Nephron (organoid): Measurements from ENCODE around the gene ACOXL.

Experiments used
- H3K27ac Mint-ChIP-seq, 3 experiments: 2 replicates each; pipeline ENCODE4 v1.8.0; 2020; ENCODE audit warnings: mixed read lengths in 3 of 3, mild to moderate bottlenecking in 2 of 3, moderate library complexity in 1 of 3
- H3K27me3 Mint-ChIP-seq: 2 replicates; pipeline ENCODE4 v1.8.0; 2021; ENCODE audit warnings: low read depth, mild to moderate bottlenecking, moderate library complexity, mixed read lengths
- H3K36me3 Mint-ChIP-seq: 2 replicates; pipeline ENCODE4 v1.8.0; 2020; ENCODE audit warnings: low read depth, mixed read lengths
- H3K4me1 Mint-ChIP-seq: 2 replicates; pipeline ENCODE4 v1.8.0; 2020; ENCODE audit warnings: mixed read lengths
- H3K4me3 Mint-ChIP-seq, 3 experiments: 2 replicates each; pipeline ENCODE4 v1.8.0; 2020; ENCODE audit warnings: mild to moderate bottlenecking in 3 of 3, mixed read lengths in 3 of 3, moderate library complexity in 2 of 3
- H3K9me3 Mint-ChIP-seq: 2 replicates; pipeline ENCODE4 v1.8.0; 2020; ENCODE audit warnings: mixed read lengths
- TF ChIP-seq, protein P1 (sequence below), 3 experiments: fragments of 200-600 bp; sonication (generic); IDR thresholded peaks; one replicate each; pipeline ENCODE4 v1.5.0; 2021; ENCODE audit warnings: antibody characterized with exemption in 3 of 3; ENCODE audit not compliant: unreplicated experiment in 3 of 3

The ACOXL gene

DNA sequence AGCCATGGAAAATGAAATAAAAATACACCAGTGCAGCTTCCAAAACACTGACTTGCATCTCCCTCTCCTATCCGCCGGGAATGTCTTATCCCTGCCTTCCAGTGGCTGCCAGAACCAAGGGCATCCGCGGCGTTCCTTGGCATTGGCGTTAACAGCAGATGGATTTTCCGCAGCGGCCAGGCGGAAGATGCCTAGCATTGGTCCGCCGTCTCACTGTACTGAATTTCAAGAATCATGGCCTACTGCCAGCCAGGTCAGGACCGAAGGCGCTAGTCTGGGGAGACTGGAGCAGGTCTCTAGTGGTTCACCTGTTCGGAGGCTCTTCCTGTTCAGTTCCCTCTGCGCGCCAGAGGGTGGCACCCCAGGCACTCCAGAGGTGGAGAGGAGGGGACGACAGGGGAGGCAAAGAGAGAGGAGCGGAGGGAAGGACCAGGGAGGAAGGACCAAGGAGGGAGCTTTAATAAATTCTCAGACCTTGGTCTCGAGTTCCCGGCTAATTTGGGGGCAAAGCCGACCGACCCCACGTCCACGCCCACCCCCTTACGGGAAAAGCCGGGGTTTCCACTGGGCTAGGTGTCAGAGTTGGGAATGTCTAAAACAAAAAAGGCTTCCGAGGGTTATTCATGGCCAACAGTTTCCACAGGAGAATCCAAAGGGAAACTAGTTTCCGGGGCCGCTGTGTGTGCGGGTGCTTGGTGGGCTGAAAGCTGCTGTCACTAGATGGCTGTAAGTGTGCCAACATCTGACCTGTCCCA lies 384.6 kb downstream of the ACOXL start:
- Mint-ChIP-seq H3K27me3 (peaks cover 65% of the 10 kb centered on the region), H3K9me3 (no peaks in the 10 kb centered on the region), H3K4me1 (peaks cover 32% of the 10 kb centered on the region), H3K27ac (peak overlapping the region in 1 of 3 experiments; percentile 3), H3K4me3 (peak overlapping the region; percentile 82 to 85 (median 84)), H3K36me3 (no peaks in the 10 kb centered on the region)
- TF ChIP-seq, protein P1, sequence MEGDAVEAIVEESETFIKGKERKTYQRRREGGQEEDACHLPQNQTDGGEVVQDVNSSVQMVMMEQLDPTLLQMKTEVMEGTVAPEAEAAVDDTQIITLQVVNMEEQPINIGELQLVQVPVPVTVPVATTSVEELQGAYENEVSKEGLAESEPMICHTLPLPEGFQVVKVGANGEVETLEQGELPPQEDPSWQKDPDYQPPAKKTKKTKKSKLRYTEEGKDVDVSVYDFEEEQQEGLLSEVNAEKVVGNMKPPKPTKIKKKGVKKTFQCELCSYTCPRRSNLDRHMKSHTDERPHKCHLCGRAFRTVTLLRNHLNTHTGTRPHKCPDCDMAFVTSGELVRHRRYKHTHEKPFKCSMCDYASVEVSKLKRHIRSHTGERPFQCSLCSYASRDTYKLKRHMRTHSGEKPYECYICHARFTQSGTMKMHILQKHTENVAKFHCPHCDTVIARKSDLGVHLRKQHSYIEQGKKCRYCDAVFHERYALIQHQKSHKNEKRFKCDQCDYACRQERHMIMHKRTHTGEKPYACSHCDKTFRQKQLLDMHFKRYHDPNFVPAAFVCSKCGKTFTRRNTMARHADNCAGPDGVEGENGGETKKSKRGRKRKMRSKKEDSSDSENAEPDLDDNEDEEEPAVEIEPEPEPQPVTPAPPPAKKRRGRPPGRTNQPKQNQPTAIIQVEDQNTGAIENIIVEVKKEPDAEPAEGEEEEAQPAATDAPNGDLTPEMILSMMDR (IDR thresholded peaks at IDR 0.05; ENCODE audit: unreplicated experiment in 3 of 3), result peak; percentile 85 to 91 (median 87)

DNA sequence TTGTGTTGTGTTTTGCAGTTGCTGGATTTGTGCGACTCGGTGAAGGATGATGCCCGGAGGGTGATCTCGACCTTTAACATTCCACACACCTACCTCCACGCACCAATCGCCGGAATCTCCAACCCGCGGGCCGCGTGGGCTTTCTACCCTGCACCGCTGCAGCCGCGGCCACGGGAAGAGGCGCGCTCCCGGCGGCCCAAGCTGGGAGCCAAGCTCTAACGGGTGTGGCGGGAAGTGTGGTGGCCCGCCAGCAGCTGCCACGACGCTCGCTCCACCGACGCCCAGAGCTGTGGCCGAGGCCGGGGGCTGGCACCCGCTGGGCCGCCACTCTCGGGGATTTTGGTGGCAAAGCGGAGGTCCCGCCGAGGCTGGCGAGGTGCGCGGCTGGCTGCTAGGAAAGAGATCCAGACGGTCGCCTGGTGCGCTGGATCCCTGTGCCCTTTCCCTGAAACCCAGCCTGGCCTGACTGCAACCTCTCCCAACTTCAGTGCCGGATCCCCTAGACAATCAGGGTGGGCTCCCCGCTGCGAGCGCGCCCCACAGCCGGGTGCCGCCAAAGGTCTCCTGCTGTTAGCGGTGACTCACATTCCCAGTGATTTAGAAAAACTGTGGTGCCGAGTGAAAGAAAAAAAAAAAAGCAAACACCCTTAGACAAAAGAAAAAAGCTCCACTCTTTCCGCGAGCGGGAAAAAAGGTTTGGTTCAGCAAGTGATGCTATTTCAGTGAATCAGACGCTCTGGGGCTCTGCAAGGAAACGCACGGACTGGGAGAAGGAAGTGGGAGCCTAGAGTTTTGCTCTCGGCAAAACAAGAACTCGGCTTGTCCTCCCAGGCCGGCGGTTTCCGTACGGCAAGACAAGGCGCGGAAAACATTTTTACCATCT lies 385.5 kb downstream of the ACOXL start:
- Mint-ChIP-seq H3K27ac (peak overlapping the region; percentile 17 to 73 (median 25)), H3K27me3 (peaks cover 60% of the 10 kb centered on the region), H3K9me3 (no peaks in the 10 kb centered on the region), H3K36me3 (no peaks in the 10 kb centered on the region), H3K4me1 (peaks cover 32% of the 10 kb centered on the region), H3K4me3 (peak overlapping the region; percentile 84 to 90 (median 85))
- TF ChIP-seq, protein P1 (IDR thresholded peaks at IDR 0.05; ENCODE audit: unreplicated experiment in 3 of 3), result no peak

DNA sequence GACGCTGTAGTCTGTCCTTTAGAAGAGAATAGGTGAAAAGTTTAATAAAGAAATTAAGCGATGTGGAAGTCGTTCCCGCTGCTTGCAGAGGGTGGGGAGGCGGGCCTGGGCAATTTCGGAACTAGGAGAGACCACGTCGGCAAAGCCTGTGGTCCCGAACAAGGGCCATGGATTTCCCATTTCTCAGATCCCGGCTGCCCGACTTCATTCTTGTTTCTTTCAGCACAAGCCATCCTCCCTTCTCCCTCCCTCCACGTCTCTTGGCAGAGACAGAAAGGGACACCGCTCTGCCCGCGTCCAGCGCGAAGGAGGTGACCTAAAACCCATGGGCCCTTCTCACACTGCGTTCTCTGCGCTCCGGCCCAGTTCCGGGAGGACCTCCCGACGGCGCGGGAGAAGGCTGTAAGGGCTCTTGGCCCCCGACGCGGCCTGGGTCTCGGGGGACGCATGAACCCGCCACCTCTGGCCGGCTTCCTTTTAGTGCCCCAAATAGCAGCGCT lies 386.2 kb downstream of the ACOXL start:
- Mint-ChIP-seq H3K27me3 (peaks cover 60% of the 10 kb centered on the region), H3K4me1 (peaks cover 32% of the 10 kb centered on the region), H3K36me3 (peaks cover 3% of the 10 kb centered on the region), H3K27ac (peak overlapping the region; percentile 17 to 73 (median 25)), H3K4me3 (peak overlapping the region; percentile 83 to 90 (median 85)), H3K9me3 (no peaks in the 10 kb centered on the region)
- TF ChIP-seq, protein P1 (IDR thresholded peaks at IDR 0.05; ENCODE audit: unreplicated experiment in 3 of 3), result no peak

DNA sequence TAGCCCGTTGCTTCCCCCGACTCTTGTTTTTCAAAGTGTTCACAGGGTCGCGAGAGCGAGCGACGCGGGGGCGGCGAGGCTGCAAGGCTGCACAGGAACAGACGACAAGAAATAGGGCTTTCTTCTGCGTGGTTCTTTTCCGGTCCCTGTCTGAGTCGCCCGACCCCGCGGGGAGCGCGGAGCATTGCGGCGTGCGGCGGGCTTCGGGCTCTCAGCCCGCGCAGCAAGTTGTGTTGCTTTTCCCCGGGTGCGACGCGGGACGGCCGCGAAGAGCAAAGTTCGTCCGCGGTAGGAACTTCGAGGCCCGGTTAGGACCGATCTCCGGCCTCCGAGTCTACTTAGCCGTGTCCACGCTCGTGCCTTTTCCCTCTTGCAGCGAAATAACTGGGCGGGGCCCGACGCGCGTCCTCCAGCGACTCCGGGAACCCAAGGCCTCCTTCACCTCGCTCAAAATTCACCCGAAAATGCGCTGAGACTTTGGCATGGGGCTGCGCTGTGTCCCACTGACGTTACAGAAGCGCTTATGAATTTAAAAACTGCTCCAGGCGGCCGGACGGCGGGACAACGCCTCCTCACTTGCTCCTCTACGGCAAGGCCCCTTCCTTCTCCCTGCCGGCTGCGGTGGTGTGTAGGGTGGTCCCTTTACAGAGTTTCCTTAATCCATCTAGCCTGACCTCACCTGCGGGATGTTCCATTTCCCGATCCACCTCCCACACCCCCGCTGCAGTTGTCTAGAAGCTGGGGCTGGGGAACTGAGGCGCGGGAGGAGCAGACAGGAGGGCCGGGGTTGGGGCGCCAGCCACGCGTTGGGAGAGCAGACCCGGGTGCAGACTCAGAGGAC lies 386.8 kb downstream of the ACOXL start:
- TF ChIP-seq, protein P1 (IDR thresholded peaks at IDR 0.05; ENCODE audit: unreplicated experiment in 3 of 3), result no peak
- peaks cover 32% of the 10 kb centered on the region for H3K4me1 Mint-ChIP-seq
- peaks cover 54% of the 10 kb centered on the region for H3K27me3 Mint-ChIP-seq
- H3K27ac Mint-ChIP-seq, result peak overlapping the region in 1 of 3 experiments; percentile 66
- peak overlapping the region; percentile 83 to 90 (median 85) for H3K4me3 Mint-ChIP-seq
- H3K9me3 Mint-ChIP-seq, result no peaks in the 10 kb centered on the region
- peaks cover 8% of the 10 kb centered on the region for H3K36me3 Mint-ChIP-seq

DNA sequence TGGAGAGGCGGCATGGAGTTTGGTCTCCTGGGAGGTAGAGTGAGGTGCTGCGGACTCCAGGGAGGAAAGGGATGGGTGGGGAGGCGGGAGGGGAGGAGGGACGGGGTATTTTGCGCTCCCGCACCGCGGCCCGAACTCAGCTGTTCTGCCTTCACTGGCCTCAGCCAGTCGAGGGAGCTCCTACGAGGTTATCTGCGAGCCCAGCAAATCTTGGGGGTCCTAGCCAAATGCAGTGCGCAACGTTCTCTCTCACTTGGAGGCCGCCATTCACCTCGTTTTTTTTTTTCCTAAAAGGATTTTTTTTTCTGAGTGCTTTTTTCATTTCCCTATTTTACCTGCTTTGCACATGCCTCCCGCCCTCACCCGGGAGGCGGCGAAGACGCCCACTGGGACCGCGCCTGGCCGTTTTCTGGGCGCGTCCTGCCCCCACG lies 387.5 kb downstream of the ACOXL start:
- Mint-ChIP-seq H3K27ac (no peak overlapping the region), H3K27me3 (peaks cover 50% of the 10 kb centered on the region), H3K9me3 (no peaks in the 10 kb centered on the region), H3K4me3 (peak overlapping the region; percentile 83 to 90 (median 85)), H3K4me1 (peaks cover 35% of the 10 kb centered on the region), H3K36me3 (peaks cover 15% of the 10 kb centered on the region)
- TF ChIP-seq, protein P1 (IDR thresholded peaks at IDR 0.05; ENCODE audit: unreplicated experiment in 3 of 3), result no peak
